Keratinocyte (primary cell): ENCODE data around the gene COPZ2.

Experiments
- CTCF ChIP-seq, 3 experiments: IDR thresholded peaks in 1 of 3; conservative IDR thresholded peaks in 1 of 3; optimal IDR thresholded peaks in 1 of 3; 2 replicates in 2 of 3; 3 replicates in 1 of 3; pipeline versions ENCODE3 to v1.5.1; 2011; ENCODE audit warnings: low read length in 3 of 3, mild to moderate bottlenecking in 3 of 3, moderate library complexity in 2 of 3, control low read depth in 1 of 3, inconsistent platforms in 1 of 3; ENCODE audit not compliant: insufficient read depth in 2 of 3; ENCODE audit errors: extremely low read depth in 1 of 3
- EZH2 ChIP-seq: IDR thresholded peaks from one replicate; pipeline ENCODE4 v1.6.1; 2012; ENCODE audit warnings: inconsistent platforms, mild to moderate bottlenecking, low read length, moderate library complexity

GRCh38 chr17:47996201-47996600 is 41.4 kb downstream of the COPZ2 start:
- TF ChIP-seq CTCF (optimal IDR thresholded peaks at IDR 0.05 in 1 of 3, IDR thresholded peaks at IDR 0.05 in 1 of 3, conservative IDR thresholded peaks at IDR 0.05 in 1 of 3; ENCODE audit: extremely low read depth in 1 of 3, insufficient read depth in 2 of 3, low read length in 3 of 3) (no peak), EZH2 (no peak)
